ENCODE results near the gene GRIK4.

DNA sequence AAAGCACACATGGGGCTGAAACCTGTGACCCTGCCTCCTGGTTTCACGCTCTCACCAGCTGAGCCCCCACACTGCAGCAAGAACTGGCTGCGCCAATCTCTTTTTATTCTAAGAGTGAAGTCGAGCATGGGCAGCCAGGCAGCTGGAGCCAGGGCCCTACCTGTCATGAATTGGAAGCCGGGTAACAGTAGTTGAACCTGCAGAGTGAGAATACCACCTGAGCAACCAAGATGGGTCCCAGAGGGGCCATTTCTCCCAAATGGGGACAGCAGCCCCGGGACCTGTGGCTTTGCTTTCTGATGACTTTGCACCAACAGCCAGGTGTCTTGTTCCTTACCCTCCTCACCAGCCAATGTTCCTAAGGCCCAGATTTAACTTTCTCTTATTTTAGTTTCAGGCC lies 178.9 kb downstream of the GRIK4 start:
- TF ChIP-seq POLR2AphosphoS5 (IDR thresholded peaks at IDR 0.05; ENCODE audit: low read depth, low read length) = no peak
- TF ChIP-seq, protein P1, sequence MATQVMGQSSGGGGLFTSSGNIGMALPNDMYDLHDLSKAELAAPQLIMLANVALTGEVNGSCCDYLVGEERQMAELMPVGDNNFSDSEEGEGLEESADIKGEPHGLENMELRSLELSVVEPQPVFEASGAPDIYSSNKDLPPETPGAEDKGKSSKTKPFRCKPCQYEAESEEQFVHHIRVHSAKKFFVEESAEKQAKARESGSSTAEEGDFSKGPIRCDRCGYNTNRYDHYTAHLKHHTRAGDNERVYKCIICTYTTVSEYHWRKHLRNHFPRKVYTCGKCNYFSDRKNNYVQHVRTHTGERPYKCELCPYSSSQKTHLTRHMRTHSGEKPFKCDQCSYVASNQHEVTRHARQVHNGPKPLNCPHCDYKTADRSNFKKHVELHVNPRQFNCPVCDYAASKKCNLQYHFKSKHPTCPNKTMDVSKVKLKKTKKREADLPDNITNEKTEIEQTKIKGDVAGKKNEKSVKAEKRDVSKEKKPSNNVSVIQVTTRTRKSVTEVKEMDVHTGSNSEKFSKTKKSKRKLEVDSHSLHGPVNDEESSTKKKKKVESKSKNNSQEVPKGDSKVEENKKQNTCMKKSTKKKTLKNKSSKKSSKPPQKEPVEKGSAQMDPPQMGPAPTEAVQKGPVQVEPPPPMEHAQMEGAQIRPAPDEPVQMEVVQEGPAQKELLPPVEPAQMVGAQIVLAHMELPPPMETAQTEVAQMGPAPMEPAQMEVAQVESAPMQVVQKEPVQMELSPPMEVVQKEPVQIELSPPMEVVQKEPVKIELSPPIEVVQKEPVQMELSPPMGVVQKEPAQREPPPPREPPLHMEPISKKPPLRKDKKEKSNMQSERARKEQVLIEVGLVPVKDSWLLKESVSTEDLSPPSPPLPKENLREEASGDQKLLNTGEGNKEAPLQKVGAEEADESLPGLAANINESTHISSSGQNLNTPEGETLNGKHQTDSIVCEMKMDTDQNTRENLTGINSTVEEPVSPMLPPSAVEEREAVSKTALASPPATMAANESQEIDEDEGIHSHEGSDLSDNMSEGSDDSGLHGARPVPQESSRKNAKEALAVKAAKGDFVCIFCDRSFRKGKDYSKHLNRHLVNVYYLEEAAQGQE (IDR thresholded peaks at IDR 0.05; ENCODE audit: insufficient read depth in 1 of 2, low read depth in 2 of 2, low read length in 2 of 2) = no peak
- TF ChIP-seq FOXP2 (optimal IDR thresholded peaks at IDR 0.05; ENCODE audit: borderline replicate concordance, extremely low read depth, extremely low read length, insufficient read depth) = no peak

Measured in PFSK-1 (cell line).